Peyer's patch (tissue), 4 donors: Measurements from ENCODE around the gene OOSP1.

ENCODE experiments used
- CTCF ChIP-seq, 6 experiments: fragments of 450-650 bp in 4 of 6; fragments of 200-600 bp in 2 of 6; sonication (generic) in 1 of 6; IDR thresholded peaks; one replicate each; pipeline ENCODE4 v1.5.1; 2017 to 2019; ENCODE audit warnings: antibody characterized with exemption in 6 of 6, mild to moderate bottlenecking in 3 of 6, moderate library complexity in 1 of 6
- POLR2A ChIP-seq, 2 donors: fragments of 450-650 bp; IDR thresholded peaks; one replicate each; pipeline ENCODE4 v1.5.1; 2017; ENCODE audit warnings: antibody characterized with exemption in 2 of 2, mild to moderate bottlenecking in 2 of 2, moderate library complexity in 2 of 2

GRCh38 chr11:59992425-59992824 lies 54.2 kb downstream of the OOSP1 start:
- TF ChIP-seq CTCF (IDR thresholded peaks at IDR 0.05) (no peak), POLR2A (IDR thresholded peaks at IDR 0.05) (no peak)
